ENCODE measurements around the gene ANKRD49. TPM values are rescaled to one million over a fixed set of nuclear protein-coding genes. Genes with fewer than 3 reads are reported as not detected.

ANKRD49 gene
- total and polyA plus RNA-seq, 11 donors: 3.5 to 10.5 (median 5.7) TPM

DNA sequence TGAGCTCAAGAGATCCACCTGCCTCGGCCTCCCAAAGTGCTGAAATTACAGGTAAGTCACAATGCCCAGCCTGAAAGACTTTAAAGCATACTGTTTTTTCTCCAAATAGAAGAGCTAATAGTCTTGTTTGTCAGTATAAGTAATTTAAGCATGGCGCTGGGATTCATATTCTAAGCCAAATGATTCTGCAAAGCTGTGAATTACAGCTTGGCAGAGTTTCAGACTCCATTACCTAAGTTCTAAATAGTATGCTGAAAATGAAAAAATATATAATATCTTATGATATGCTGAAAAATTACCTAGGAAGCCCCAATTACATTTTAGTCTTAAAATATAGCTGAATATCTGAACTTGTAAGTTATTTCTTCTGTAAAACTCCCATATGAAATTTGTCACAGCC, 39.5 kb upstream of the ANKRD49 start:
- peaks cover 0 to 52% (median 32%) of the 10 kb centered on the region in 9 donors for H3K36me3 ChIP-seq
- no peak overlapping the region for H3K27ac ChIP-seq
- 97 to 100% (median 99%) methylated on average over 2 of the region's 2 CpGs for WGBS, 4 donors
- intact Hi-C loops (cut with DNase I): no loop called here
- no peaks in the 10 kb centered on the region for H3K4me1 ChIP-seq
- H3K27me3 ChIP-seq: no peaks in the 10 kb centered on the region
- no peak overlapping the region for H3K4me3 ChIP-seq
- peaks cover 0 to 7% (median 0%) of the 10 kb centered on the region in 12 donors for H3K9me3 ChIP-seq
- TF ChIP-seq POLR2A (IDR thresholded peaks at IDR 0.05): no peak
- TF ChIP-seq, protein P1, sequence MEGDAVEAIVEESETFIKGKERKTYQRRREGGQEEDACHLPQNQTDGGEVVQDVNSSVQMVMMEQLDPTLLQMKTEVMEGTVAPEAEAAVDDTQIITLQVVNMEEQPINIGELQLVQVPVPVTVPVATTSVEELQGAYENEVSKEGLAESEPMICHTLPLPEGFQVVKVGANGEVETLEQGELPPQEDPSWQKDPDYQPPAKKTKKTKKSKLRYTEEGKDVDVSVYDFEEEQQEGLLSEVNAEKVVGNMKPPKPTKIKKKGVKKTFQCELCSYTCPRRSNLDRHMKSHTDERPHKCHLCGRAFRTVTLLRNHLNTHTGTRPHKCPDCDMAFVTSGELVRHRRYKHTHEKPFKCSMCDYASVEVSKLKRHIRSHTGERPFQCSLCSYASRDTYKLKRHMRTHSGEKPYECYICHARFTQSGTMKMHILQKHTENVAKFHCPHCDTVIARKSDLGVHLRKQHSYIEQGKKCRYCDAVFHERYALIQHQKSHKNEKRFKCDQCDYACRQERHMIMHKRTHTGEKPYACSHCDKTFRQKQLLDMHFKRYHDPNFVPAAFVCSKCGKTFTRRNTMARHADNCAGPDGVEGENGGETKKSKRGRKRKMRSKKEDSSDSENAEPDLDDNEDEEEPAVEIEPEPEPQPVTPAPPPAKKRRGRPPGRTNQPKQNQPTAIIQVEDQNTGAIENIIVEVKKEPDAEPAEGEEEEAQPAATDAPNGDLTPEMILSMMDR (IDR thresholded peaks at IDR 0.05): no peak
- no peak for ATAC-seq
- DNase-seq: no peak

DNA sequence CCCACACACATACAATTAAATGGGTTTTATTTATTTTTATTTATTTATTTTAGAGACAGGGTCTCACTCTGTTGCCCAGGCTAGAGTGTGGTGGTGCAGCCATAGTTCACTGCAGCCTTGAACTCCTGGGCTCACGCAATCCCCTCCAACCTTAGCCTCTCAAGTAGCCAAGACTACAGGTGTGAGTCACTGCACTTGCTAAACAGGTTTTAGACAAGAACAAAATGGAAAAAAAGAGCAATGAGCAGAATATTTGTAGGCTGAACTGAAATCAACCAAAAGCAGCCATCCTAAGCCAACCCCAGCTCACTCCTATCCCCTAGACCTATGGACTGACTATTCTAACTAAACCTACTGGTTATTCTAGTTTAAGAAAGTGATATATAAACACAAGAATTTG, 37.9 kb upstream of the ANKRD49 start:
- DNase-seq (no peak), ATAC-seq (no peak)
- intact Hi-C loops (cut with DNase I): no loop called here
- WGBS, 4 donors: 97 to 100% (median 100%) methylated on average over 1 of the region's 1 CpG
- H3K4me3 ChIP-seq: no peak overlapping the region
- H3K27me3 ChIP-seq: no peaks in the 10 kb centered on the region
- peaks cover 0 to 61% (median 48%) of the 10 kb centered on the region in 9 donors for H3K36me3 ChIP-seq
- no peak overlapping the region for H3K27ac ChIP-seq
- TF ChIP-seq POLR2A (IDR thresholded peaks at IDR 0.05): no peak
- TF ChIP-seq, protein P1 (IDR thresholded peaks at IDR 0.05): no peak
- peaks cover 0 to 7% (median 0%) of the 10 kb centered on the region in 12 donors for H3K9me3 ChIP-seq
- no peaks in the 10 kb centered on the region for H3K4me1 ChIP-seq

- Histone ChIP-seq H3K36me3 (peaks cover 0 to 71% (median 54%) of the 10 kb centered on the region in 9 donors), H3K9me3 (peaks cover 0 to 7% (median 0%) of the 10 kb centered on the region in 12 donors), H3K27ac (no peak overlapping the region), H3K4me3 (no peak overlapping the region), H3K27me3 (no peaks in the 10 kb centered on the region), H3K4me1 (no peaks in the 10 kb centered on the region)
- TF ChIP-seq, protein P1 (IDR thresholded peaks at IDR 0.05): no peak
- no peak for TF ChIP-seq POLR2A (IDR thresholded peaks at IDR 0.05)
- no peak for ATAC-seq
- intact Hi-C loops (cut with DNase I): no loop called here
- WGBS, 4 donors: 85 to 88% (median 87%) methylated on average over 4 of the region's 4 CpGs
- no peak for DNase-seq
These were observed 36.4 kb upstream of the ANKRD49 start for GRCh38 chr11:94457118-94458029.

DNA sequence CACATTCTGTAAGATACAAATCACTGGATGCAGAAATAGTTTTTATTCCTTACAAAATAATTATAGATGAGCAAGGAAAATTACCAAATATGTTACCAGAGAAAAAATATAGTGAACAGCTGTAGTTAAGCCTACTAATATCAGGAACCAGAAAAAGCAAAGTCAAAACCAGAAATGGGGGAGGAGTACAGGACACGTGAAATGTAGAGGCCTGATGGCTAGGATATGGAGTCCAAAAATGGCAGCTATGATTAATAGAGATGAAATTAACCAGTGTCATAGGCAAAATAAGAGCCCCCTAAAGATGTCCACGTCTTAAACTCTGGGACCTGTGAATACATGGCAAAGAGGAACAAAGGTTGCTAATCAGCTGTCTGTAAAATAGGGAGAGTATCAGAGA, 34.2 kb upstream of the ANKRD49 start:
- TF ChIP-seq, protein P1 (IDR thresholded peaks at IDR 0.05): no peak
- no peak for TF ChIP-seq POLR2A (IDR thresholded peaks at IDR 0.05)
- no peaks in the 10 kb centered on the region for H3K27me3 ChIP-seq
- no peak overlapping the region for H3K27ac ChIP-seq
- no peak for DNase-seq
- WGBS, 4 donors: 90 to 94% (median 93%) methylated on average over 2 of the region's 2 CpGs
- intact Hi-C loops (cut with DNase I): no loop called here
- H3K9me3 ChIP-seq: no peaks in the 10 kb centered on the region
- no peak overlapping the region for H3K4me3 ChIP-seq
- no peak for ATAC-seq
- peaks cover 0 to 72% (median 48%) of the 10 kb centered on the region in 9 donors for H3K36me3 ChIP-seq
- no peaks in the 10 kb centered on the region for H3K4me1 ChIP-seq

Data from heart left ventricle (tissue), 16 donors.